GM12864 (cell line): ENCODE measurements around the gene TNIK.

Source experiments
- DNase-seq: peaks from one replicate; pipeline ENCODE4 v3.0.0-alpha.2; 2011; ENCODE audit warnings: low read depth
- H3K4me3 ChIP-seq: 2 replicates; pipeline ENCODE4 v1.5.1; 2011; ENCODE audit warnings: mild to moderate bottlenecking, low read depth, low read length, control low read depth
- TF ChIP-seq, protein P1 (sequence below): IDR thresholded peaks from 2 replicates; pipeline ENCODE4 v1.5.1; 2011; ENCODE audit warnings: low read depth, mild to moderate bottlenecking, moderate library complexity, low read length, control low read depth, inconsistent platforms; ENCODE audit errors: missing control alignments

TNIK gene

GRCh38 chr3:171419457-171419856 lies 40.7 kb downstream of the TNIK start:
- TF ChIP-seq, protein P1, sequence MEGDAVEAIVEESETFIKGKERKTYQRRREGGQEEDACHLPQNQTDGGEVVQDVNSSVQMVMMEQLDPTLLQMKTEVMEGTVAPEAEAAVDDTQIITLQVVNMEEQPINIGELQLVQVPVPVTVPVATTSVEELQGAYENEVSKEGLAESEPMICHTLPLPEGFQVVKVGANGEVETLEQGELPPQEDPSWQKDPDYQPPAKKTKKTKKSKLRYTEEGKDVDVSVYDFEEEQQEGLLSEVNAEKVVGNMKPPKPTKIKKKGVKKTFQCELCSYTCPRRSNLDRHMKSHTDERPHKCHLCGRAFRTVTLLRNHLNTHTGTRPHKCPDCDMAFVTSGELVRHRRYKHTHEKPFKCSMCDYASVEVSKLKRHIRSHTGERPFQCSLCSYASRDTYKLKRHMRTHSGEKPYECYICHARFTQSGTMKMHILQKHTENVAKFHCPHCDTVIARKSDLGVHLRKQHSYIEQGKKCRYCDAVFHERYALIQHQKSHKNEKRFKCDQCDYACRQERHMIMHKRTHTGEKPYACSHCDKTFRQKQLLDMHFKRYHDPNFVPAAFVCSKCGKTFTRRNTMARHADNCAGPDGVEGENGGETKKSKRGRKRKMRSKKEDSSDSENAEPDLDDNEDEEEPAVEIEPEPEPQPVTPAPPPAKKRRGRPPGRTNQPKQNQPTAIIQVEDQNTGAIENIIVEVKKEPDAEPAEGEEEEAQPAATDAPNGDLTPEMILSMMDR = no peak
- no peak overlapping the region for H3K4me3 ChIP-seq
- no peak for DNase-seq

DNA sequence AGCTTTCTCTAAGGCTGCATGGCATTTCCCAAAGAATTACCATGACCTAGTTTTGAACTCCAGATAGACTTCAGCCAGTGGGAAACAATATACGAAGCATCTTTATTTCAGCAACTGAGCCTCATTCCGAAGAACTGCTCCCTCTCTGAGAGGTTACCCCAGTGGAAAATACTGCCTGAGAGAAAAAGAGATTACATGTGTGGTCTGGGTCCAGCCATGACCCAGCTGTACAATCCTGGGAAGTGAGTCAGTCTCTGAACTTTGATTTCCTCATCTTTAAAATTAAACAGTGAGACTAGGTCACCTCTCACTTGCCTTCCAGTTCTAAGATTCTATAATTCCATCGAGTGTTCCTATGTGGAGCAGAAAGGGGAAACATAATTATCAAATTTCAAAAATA lies 42.4 kb downstream of the TNIK start:
- no peak overlapping the region for H3K4me3 ChIP-seq
- DNase-seq = no peak
- TF ChIP-seq, protein P1 = no peak

DNA sequence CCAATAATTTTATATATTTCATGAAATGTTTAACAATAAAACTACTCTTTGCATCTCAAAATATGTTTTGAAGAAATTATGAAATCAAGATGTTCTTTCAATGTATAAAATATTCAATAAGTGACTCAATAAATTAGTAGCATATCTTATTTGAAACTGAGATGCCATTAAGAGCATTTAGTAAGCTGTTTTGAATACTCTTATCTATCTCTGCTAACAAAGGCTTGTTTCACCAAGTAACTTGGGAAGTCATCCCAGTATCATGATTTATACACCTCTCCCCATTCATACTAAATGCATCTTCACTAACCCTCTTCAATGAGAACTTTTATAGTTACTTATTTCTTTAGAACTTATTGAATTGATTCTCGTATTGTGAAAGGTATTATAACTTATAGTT lies 43.1 kb downstream of the TNIK start:
- DNase-seq = no peak
- TF ChIP-seq, protein P1 = no peak
- no peak overlapping the region for H3K4me3 ChIP-seq

- TF ChIP-seq, protein P1 = no peak
- no peak overlapping the region for H3K4me3 ChIP-seq
- DNase-seq = no peak
Measured at GRCh38 chr3:171416666-171417065, 43.5 kb downstream of the TNIK start.

GRCh38 chr3:171416061-171416460 lies 44.1 kb downstream of the TNIK start:
- H3K4me3 ChIP-seq = no peak overlapping the region
- TF ChIP-seq, protein P1 = no peak
- DNase-seq = no peak

DNA sequence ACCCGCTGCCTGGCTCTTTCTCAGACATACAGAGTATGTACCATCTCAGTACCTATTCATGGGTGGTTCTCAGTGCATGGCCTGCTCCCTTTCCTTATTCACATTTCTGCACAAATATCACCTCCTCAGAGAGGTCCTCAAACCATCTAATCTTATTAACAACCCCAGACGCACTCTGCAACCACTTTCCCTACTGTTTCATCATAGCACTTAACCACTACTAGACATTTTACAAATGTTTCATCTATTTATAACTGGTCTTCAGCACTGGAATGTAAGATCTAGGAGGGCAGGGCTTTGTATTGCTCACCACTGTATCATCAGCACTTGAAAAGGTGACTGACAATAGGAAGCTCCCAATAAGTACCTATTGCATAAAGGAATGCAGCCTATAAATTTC lies 45.1 kb downstream of the TNIK start:
- H3K4me3 ChIP-seq = no peak overlapping the region
- DNase-seq = no peak
- TF ChIP-seq, protein P1 = no peak

- TF ChIP-seq, protein P1 = no peak
- no peak for DNase-seq
- H3K4me3 ChIP-seq = no peak overlapping the region
Measured at GRCh38 chr3:171412473-171412872, 47.7 kb downstream of the TNIK start.
